Adrenal gland (tissue), 12 donors: ENCODE measurements around the gene PNRC1. TPM values are rescaled to one million over a fixed set of nuclear protein-coding genes. Genes with fewer than 3 reads are reported as not detected.
"Not testable (repeated sequence)": the region's sequence is repeated elsewhere in the genome, so short reads cannot be mapped to it uniquely, and the experiment has no call there.

Experiments
- DNase-seq, 7 donors: peaks; one replicate each; pipeline ENCODE4 v3.0.0-alpha.2; 2019 to 2020
- H3K27ac ChIP-seq, 5 donors: fragments of 200-600 bp; sonication (generic) in 4 of 5; 1 replicate in 3 of 5; 2 replicates in 2 of 5; pipeline versions ENCODE4 v1.5.1 to v1.8.0; 2016 to 2020; ENCODE audit warnings: mild to moderate bottlenecking in 1 of 5
- H3K27me3 ChIP-seq: fragments of 200-600 bp; 2 replicates; pipeline ENCODE4 v1.8.0; 2021
- H3K36me3 ChIP-seq, 2 donors: fragments of 200-600 bp; replicated peaks in 1 of 2; 1 replicate in 1 of 2; 2 replicates in 1 of 2; pipeline versions ENCODE4 v1.5.1 to v1.8.0; 2018 to 2022
- H3K4me1 ChIP-seq, 2 donors: fragments of 200-600 bp; replicated peaks in 1 of 2; 1 replicate in 1 of 2; 2 replicates in 1 of 2; pipeline versions ENCODE4 v1.5.1 to v1.8.0; 2018 to 2021
- H3K4me3 ChIP-seq, 4 donors: fragments of 200-600 bp; sonication (generic) in 3 of 4; one replicate each; pipeline ENCODE4 v1.5.1; 2016 to 2018
- H3K9me3 ChIP-seq, 3 donors: fragments of 200-600 bp; sonication (generic) in 1 of 3; replicated peaks in 1 of 3; 1 replicate in 2 of 3; 2 replicates in 1 of 3; pipeline versions ENCODE4 v1.5.1 to v1.8.0; 2016 to 2021
- POLR2A ChIP-seq, 2 donors: fragments of 450-650 bp; IDR thresholded peaks; one replicate each; pipeline ENCODE4 v1.6.1; 2017; ENCODE audit warnings: antibody characterized with exemption in 2 of 2, mild to moderate bottlenecking in 2 of 2, moderate library complexity in 1 of 2
- WGBS, 4 donors: extraction: QIAGEN DNeasy Blood & Tissue Kit in 2 of 4; methylation state at CpG; one replicate each; pipeline versions ENCODE4 v1.1.5 to v1.1.7; 2013 to 2017; 5-methylcytosine and 5-hydroxymethylcytosine counted together
- intact Hi-C, 2 donors: fragments of 100-400 bp; cut with DNase I; formaldehyde crosslinking; loops; one replicate each; pipeline versions ENCODE4 v1.14.1 to v1.15.0; 2022 to 2023
- polyA plus RNA-seq, 3 donors: library from polyadenylated mRNA; stranded (reverse); fragments of 200-250 nt in 2 of 3; fragments of 350-450 nt in 1 of 3; fragmentation: Illumina TruSeq in 1 of 3; extraction: RNeasy Lipid Tissue Mini Kit (QIAGEN cat#74804) in 1 of 3; gene quantifications; one replicate each; pipeline ENCODE4 v1.2.3, GENCODE V29; 2013 to 2014
- total RNA-seq, 9 donors: library from RNA; depleted of rRNA in 4 of 9; stranded (reverse); fragments of >200 nt in 4 of 9; fragments of 120-200 nt in 1 of 9; fragmentation: NEBNext Ultra II Directional in 1 of 9; extraction: Animal tissue kit (Norgen Biotek cat#: 25700) in 1 of 9; gene quantifications; one replicate each; pipeline versions ENCODE4 v1.1.0 to v1.2.4, GENCODE V29; 2013 to 2023
- TF ChIP-seq, protein P1 (sequence below), 6 experiments: fragments of 450-650 bp in 4 of 6; fragments of 200-600 bp in 2 of 6; sonication (generic) in 1 of 6; IDR thresholded peaks; 1 replicate in 5 of 6; 2 replicates in 1 of 6; pipeline versions ENCODE4 v1.5.1 to v1.8.0; 2016 to 2021; ENCODE audit warnings: antibody characterized with exemption in 6 of 6, mild to moderate bottlenecking in 2 of 6, moderate library complexity in 1 of 6
- donor health status: healthy with polysubstance abuse.
- donor health status: Bipolar disorder and iron deficiency.
- donor health status: DM: yes; HTN: yes; CAD: no.
- donor health status: DM: no; HTN: no; CAD: no.
- donor health status: DM: no; HTN: no; CAD: no.
- donor health status: DM: yes; HTN: yes; CAD: no.

Gene PNRC1
- total and polyA plus RNA-seq, 12 donors = 65.5 to 359 (median 220) TPM

DNA sequence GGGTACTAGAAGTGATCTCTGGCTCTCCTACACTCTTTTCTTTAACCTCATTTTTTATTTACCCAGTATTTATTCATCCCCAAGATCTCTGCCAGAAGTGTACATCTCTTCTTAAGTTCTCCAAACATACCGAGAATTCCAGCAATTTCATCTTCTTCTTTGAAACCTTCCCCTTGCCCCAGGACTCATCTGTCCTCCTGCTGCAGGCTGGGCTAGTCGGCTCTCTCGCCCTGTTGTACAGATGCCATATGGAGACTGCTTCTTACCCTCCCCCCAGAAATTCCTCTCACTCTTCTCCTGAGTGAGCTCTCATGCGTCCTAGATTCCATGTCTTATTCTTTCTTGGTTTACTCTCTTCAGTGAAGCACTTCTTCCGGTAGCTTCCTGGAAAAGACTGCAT, 21.9 kb upstream of the PNRC1 start:
- TF ChIP-seq, protein P1, sequence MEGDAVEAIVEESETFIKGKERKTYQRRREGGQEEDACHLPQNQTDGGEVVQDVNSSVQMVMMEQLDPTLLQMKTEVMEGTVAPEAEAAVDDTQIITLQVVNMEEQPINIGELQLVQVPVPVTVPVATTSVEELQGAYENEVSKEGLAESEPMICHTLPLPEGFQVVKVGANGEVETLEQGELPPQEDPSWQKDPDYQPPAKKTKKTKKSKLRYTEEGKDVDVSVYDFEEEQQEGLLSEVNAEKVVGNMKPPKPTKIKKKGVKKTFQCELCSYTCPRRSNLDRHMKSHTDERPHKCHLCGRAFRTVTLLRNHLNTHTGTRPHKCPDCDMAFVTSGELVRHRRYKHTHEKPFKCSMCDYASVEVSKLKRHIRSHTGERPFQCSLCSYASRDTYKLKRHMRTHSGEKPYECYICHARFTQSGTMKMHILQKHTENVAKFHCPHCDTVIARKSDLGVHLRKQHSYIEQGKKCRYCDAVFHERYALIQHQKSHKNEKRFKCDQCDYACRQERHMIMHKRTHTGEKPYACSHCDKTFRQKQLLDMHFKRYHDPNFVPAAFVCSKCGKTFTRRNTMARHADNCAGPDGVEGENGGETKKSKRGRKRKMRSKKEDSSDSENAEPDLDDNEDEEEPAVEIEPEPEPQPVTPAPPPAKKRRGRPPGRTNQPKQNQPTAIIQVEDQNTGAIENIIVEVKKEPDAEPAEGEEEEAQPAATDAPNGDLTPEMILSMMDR (IDR thresholded peaks at IDR 0.05) = no peak
- no peak for TF ChIP-seq POLR2A (IDR thresholded peaks at IDR 0.05)
- Histone ChIP-seq H3K4me3 (no peak overlapping the region), H3K9me3 (no peaks in the 10 kb centered on the region), H3K36me3 (no peaks in the 10 kb centered on the region), H3K4me1 (no peaks in the 10 kb centered on the region), H3K27me3 (no peaks in the 10 kb centered on the region), H3K27ac (no peak overlapping the region)
- 62 to 74% (median 67%) methylated on average over 5 of the region's 5 CpGs for WGBS, 4 donors
- no peak for DNase-seq
- intact Hi-C loops = no loop called here

DNA sequence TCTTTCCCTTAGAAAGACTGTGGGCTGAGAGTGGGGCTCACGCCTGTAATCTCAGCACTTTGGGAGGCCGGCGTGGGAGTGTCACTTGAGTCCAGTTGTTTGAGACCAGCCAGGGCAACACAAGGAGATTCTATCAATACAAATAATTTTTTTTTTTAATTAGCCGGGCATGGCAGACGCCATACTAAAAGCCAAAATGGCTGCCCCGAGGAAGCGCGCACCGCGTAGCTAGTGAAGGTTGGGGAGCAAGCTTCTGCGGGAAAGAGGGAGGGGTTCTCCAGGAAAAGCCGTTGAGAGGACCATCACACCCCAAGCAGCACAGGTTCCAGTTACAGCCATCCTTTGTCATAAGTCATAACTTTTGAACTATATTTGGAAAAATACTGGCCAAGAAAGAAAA, 21.3 kb upstream of the PNRC1 start:
- H3K36me3 ChIP-seq = no peaks in the 10 kb centered on the region
- no peaks in the 10 kb centered on the region for H3K4me1 ChIP-seq
- no peak for DNase-seq
- no peaks in the 10 kb centered on the region for H3K27me3 ChIP-seq
- H3K27ac ChIP-seq = no peak overlapping the region
- intact Hi-C loops = no loop called here
- H3K4me3 ChIP-seq = no peak overlapping the region
- no peak for TF ChIP-seq POLR2A (IDR thresholded peaks at IDR 0.05)
- TF ChIP-seq, protein P1 (IDR thresholded peaks at IDR 0.05) = no peak
- H3K9me3 ChIP-seq = no peaks in the 10 kb centered on the region
- WGBS, 4 donors = 92 to 96% (median 94%) methylated on average over 11 to 12 of the region's 12 CpGs

DNA sequence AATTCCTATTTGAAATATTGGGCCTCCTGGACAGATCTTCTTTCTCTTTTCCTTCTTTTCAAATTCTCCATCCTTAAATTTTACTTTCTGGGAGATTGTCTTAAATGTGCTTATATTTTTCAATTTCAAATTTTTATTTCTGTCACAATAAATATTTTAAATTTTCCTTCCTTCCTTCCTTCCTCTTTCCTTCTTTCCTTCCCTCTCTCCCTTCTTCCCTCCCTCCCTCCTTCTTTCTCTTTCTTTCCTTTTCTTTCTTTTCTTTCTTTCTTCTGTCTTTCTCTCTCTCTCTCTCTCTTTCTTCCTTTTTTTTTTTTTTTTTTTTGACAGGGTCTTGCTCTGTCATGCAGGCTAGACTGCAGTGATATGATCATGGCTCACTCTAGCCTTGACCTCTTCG, 16.7 kb upstream of the PNRC1 start:
- Histone ChIP-seq H3K4me3 (no peak overlapping the region), H3K27me3 (no peaks in the 10 kb centered on the region), H3K9me3 (no peaks in the 10 kb centered on the region), H3K4me1 (peaks cover 6 to 7% of the 10 kb centered on the region in 2 donors), H3K27ac (no peak overlapping the region), H3K36me3 (no peaks in the 10 kb centered on the region)
- no peak for DNase-seq
- intact Hi-C loops = no loop called here
- TF ChIP-seq, protein P1 (IDR thresholded peaks at IDR 0.05) = no peak
- TF ChIP-seq POLR2A (IDR thresholded peaks at IDR 0.05) = no peak
- 76 to 86% (median 79%) methylated on average over 1 of the region's 1 CpG for WGBS, 4 donors

DNA sequence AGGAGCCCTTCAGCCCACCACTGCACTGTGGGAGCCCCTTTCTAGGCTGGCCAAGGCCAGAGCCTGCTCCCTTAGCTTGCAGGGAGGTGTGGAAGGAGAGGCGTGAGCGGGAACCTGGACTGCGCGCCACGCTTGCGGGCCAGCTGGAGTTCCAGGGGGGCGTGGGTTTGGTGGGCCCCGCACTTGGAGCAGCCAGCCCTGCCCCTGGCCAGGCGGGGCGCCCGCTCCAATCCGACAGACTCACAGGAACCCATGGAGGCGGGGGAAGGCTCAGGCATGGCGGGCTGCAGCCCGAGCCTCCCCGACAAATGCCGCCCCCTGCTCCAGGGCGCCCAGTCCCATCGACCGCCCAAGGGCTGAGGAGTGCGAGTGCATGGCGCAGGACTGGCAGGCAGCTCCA, 15.6 kb upstream of the PNRC1 start:
- H3K4me3 ChIP-seq, H3K36me3 ChIP-seq, DNase-seq, intact Hi-C loops, H3K9me3 ChIP-seq, H3K27me3 ChIP-seq, H3K27ac ChIP-seq: not testable (repeated sequence)
- 91 to 100% (median 96%) methylated on average over 6 to 22 of the region's 22 CpGs for WGBS, 4 donors
- H3K4me1 ChIP-seq = peaks cover 6 to 10% of the 10 kb centered on the region in 2 donors

DNA sequence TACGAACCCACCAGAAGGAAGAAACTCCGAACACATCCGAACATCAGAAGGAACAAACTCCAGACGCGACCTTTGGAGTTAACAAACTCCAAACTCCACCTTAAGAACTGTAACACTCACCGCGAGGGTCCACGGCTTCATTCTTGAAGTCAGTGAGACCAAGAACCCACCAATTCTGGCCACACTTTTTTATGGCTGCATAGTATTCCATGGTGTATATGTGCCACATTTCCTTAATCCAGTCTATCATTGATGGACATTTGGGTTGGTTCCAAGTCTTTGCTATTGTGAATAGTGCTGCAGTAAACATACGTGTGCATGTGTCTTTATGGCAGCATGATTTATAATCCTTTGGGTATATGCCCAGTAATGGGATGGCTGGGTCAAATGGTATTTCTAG, 14.4 kb upstream of the PNRC1 start:
- H3K27me3 ChIP-seq, H3K4me3 ChIP-seq, H3K36me3 ChIP-seq, H3K9me3 ChIP-seq, intact Hi-C loops, H3K27ac ChIP-seq, DNase-seq: not testable (repeated sequence)
- 86 to 89% (median 88%) methylated on average over 9 of the region's 9 CpGs for WGBS, 4 donors
- H3K4me1 ChIP-seq = peaks cover 6 to 12% of the 10 kb centered on the region in 2 donors
